Smooth muscle cell (in vitro differentiated cells): ENCODE measurements around the gene ST6GALNAC5. TPM values are rescaled to one million over a fixed set of nuclear protein-coding genes. Genes with fewer than 3 reads are reported as not detected.

Experiments
- DNase-seq: peaks from one replicate; lab custom pipeline; 2025; ENCODE audit not compliant: unreplicated experiment; lab: John Stamatoyannopoulos, UW
- H2AFZ ChIP-seq: fragments of 200-600 bp; sonication (generic); 2 replicates; pipeline ENCODE4 v1.6.0; 2016; ENCODE audit warnings: antibody characterized with exemption, low read depth, mild to moderate bottlenecking
- H3F3A ChIP-seq: fragments of 200-600 bp; sonication (generic); 2 replicates; pipeline ENCODE4 v1.6.0; 2017; ENCODE audit warnings: antibody characterized with exemption, low read depth
- H3K27ac ChIP-seq: fragments of 200-600 bp; sonication (generic); 2 replicates; pipeline ENCODE4 v1.5.1; 2016; ENCODE audit warnings: low read depth, mild to moderate bottlenecking
- H3K27me3 ChIP-seq: fragments of 200-600 bp; sonication (generic); 2 replicates; pipeline ENCODE4 v1.6.1; 2016; ENCODE audit warnings: low read depth, mild to moderate bottlenecking
- H3K36me3 ChIP-seq: fragments of 200-600 bp; sonication (generic); 2 replicates; pipeline ENCODE4 v1.5.1; 2016; ENCODE audit warnings: low read depth
- H3K4me1 ChIP-seq: fragments of 200-600 bp; sonication (generic); 2 replicates; pipeline ENCODE4 v1.5.1; 2016; ENCODE audit warnings: low read depth
- H3K4me2 ChIP-seq: fragments of 200-600 bp; sonication (generic); 2 replicates; pipeline ENCODE4 v1.6.0; 2016; ENCODE audit warnings: mild to moderate bottlenecking
- H3K4me3 ChIP-seq: fragments of 200-600 bp; sonication (generic); 2 replicates; pipeline ENCODE4 v1.5.1; 2016; ENCODE audit warnings: mild to moderate bottlenecking
- H3K79me2 ChIP-seq: fragments of 200-600 bp; sonication (generic); 2 replicates; pipeline ENCODE4 v1.6.0; 2016; ENCODE audit warnings: low read depth, mild to moderate bottlenecking
- H3K9ac ChIP-seq: fragments of 200-600 bp; sonication (generic); 2 replicates; pipeline ENCODE4 v1.6.0; 2016; ENCODE audit warnings: low read depth
- H3K9me3 ChIP-seq: fragments of 200-600 bp; sonication (generic); replicated peaks from 2 replicates; pipeline ENCODE4 v1.5.1; 2016; ENCODE audit warnings: low read depth
- H4K20me1 ChIP-seq: fragments of 200-600 bp; sonication (generic); 2 replicates; pipeline ENCODE4 v1.6.0; 2016; ENCODE audit warnings: low read depth
- WGBS: methylation state at CpG from one replicate; pipeline ENCODE4 v1.1.7; 2016; ENCODE audit warnings: low lambda C conversion rate; 5-methylcytosine and 5-hydroxymethylcytosine counted together
- polyA plus RNA-seq: library from polyadenylated mRNA; unstranded; fragments of >200 nt; fragmentation: Nextera tagmentation; extraction: Ambion mirVana; gene quantifications from 2 replicates; pipeline ENCODE4 v1.2.1, GENCODE V29; 2016
- total RNA-seq: library from RNA; depleted of rRNA; stranded (reverse); fragments of >200 nt; gene quantifications from 2 replicates; pipeline ENCODE4 v1.2.3, GENCODE V29; 2014
- TF ChIP-seq, protein P1 (sequence below): fragments of 200-600 bp; sonication (generic); IDR thresholded peaks from 2 replicates; pipeline ENCODE4 v1.5.1; 2017; ENCODE audit warnings: borderline replicate concordance, mild to moderate bottlenecking, antibody characterized with exemption; ENCODE audit not compliant: insufficient read depth, poor library complexity, severe bottlenecking

Gene ST6GALNAC5
- total and polyA plus RNA-seq, 2 experiments from 2014 or later = 24.9 to 38.8 TPM

DNA sequence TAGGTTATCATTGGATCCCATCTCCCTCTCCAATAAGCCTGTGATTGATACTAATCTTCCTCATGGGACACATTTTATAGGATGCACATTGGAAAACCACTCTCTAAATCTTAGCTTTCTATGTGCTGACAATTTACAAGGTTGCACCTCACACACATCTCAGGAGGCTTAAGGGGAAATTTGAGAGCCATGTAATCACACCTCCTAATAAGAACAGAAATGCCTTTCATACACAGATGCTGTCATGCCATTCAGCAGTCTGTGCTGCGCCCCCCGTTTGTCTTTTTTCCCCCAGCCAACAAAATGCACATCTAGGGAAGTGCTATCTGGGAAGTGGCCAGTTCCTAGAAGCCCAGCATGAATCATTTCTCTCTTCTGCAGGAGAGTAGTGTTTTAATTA, 154.5 kb downstream of the ST6GALNAC5 start:
- Histone ChIP-seq H3K4me3 (no peak overlapping the region), H3K9me3 (no peaks in the 10 kb centered on the region), H3K79me2 (no peaks in the 10 kb centered on the region), H3K27me3 (no peaks in the 10 kb centered on the region), H3F3A (no peaks in the 10 kb centered on the region), H3K27ac (no peak overlapping the region), H3K4me2 (no peak overlapping the region), H3K4me1 (peaks cover 13% of the 10 kb centered on the region), H3K36me3 (no peaks in the 10 kb centered on the region), H4K20me1 (peaks cover 20% of the 10 kb centered on the region), H3K9ac (no peak overlapping the region), H2AFZ (no peak overlapping the region)
- DNase-seq = no peak
- TF ChIP-seq, protein P1, sequence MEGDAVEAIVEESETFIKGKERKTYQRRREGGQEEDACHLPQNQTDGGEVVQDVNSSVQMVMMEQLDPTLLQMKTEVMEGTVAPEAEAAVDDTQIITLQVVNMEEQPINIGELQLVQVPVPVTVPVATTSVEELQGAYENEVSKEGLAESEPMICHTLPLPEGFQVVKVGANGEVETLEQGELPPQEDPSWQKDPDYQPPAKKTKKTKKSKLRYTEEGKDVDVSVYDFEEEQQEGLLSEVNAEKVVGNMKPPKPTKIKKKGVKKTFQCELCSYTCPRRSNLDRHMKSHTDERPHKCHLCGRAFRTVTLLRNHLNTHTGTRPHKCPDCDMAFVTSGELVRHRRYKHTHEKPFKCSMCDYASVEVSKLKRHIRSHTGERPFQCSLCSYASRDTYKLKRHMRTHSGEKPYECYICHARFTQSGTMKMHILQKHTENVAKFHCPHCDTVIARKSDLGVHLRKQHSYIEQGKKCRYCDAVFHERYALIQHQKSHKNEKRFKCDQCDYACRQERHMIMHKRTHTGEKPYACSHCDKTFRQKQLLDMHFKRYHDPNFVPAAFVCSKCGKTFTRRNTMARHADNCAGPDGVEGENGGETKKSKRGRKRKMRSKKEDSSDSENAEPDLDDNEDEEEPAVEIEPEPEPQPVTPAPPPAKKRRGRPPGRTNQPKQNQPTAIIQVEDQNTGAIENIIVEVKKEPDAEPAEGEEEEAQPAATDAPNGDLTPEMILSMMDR = no peak
- 87% methylated on average over 2 of the region's 2 CpGs for WGBS

- no peak for DNase-seq
- TF ChIP-seq, protein P1 = no peak
- no peaks in the 10 kb centered on the region for H3K79me2 ChIP-seq
- H4K20me1 ChIP-seq = peaks cover 14% of the 10 kb centered on the region
- H3K4me2 ChIP-seq = no peak overlapping the region
- no peaks in the 10 kb centered on the region for H3K27me3 ChIP-seq
- no peak overlapping the region for H3K4me3 ChIP-seq
- H3K9ac ChIP-seq = no peak overlapping the region
- H3K27ac ChIP-seq = no peak overlapping the region
- H3K9me3 ChIP-seq = no peaks in the 10 kb centered on the region
- H2AFZ ChIP-seq = no peak overlapping the region
- H3K4me1 ChIP-seq = peaks cover 3% of the 10 kb centered on the region
- H3K36me3 ChIP-seq = no peaks in the 10 kb centered on the region
- WGBS = 82% methylated on average over 4 of the region's 4 CpGs
- H3F3A ChIP-seq = no peaks in the 10 kb centered on the region
These were observed 157.2 kb downstream of the ST6GALNAC5 start for GRCh38 chr1:77024500-77024899.

DNA sequence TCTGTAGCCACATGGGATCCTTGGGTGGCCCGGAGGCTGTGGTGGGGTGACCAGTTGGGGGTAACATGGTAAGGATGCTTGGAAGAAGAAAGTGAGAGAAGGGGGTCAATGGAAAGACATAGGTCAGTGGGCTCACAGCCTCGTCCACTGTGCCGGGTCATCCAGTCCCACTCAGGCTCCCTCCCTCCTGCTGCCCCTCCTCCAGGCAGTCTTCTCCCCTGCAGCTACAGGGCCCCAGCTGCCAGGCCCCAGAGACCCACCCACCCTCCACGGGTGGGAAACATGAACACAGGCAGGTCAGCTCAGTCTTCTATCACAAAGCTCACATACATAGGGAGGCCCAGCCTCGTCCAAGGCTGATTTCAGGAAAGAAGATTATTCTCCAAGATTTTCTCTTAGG, 158.3 kb downstream of the ST6GALNAC5 start:
- Histone ChIP-seq H3K27ac (no peak overlapping the region), H3F3A (no peaks in the 10 kb centered on the region), H3K4me1 (peaks cover 3% of the 10 kb centered on the region), H3K9ac (no peak overlapping the region), H3K4me3 (no peak overlapping the region), H3K79me2 (no peaks in the 10 kb centered on the region), H4K20me1 (peaks cover 16% of the 10 kb centered on the region), H3K4me2 (no peak overlapping the region), H2AFZ (no peak overlapping the region), H3K27me3 (no peaks in the 10 kb centered on the region), H3K36me3 (no peaks in the 10 kb centered on the region), H3K9me3 (no peaks in the 10 kb centered on the region)
- TF ChIP-seq, protein P1 = no peak
- over 99% methylated on average over 4 of the region's 5 CpGs for WGBS
- no peak for DNase-seq

GRCh38 chr1:77026135-77026534, 158.9 kb downstream of the ST6GALNAC5 start:
- H3K79me2 ChIP-seq = no peaks in the 10 kb centered on the region
- H3K4me1 ChIP-seq = peaks cover 3% of the 10 kb centered on the region
- no peaks in the 10 kb centered on the region for H3K36me3 ChIP-seq
- no peak overlapping the region for H3K4me3 ChIP-seq
- TF ChIP-seq, protein P1 = no peak
- H4K20me1 ChIP-seq = peaks cover 21% of the 10 kb centered on the region
- no peaks in the 10 kb centered on the region for H3F3A ChIP-seq
- H3K9me3 ChIP-seq = no peaks in the 10 kb centered on the region
- no peak for DNase-seq
- H3K27ac ChIP-seq = no peak overlapping the region
- 76% methylated on average over 2 of the region's 2 CpGs for WGBS
- H3K9ac ChIP-seq = no peak overlapping the region
- no peaks in the 10 kb centered on the region for H3K27me3 ChIP-seq
- H2AFZ ChIP-seq = no peak overlapping the region
- no peak overlapping the region for H3K4me2 ChIP-seq
